T-helper 2 cell treated with Interferon-gamma antibody and Interleukin-4, amounts not matched to agents 5 μg/mL and 100 μg/mL, for 36 hours (primary cell): ENCODE results near the gene POMC.
"Not testable (repeated sequence)": the region's sequence is repeated elsewhere in the genome, so short reads cannot be mapped to it uniquely, and the experiment has no call there.

ENCODE experiments used
- DNase-seq: peaks from one replicate; pipeline ENCODE4 v3.0.0; 2021; ENCODE audit warnings: low spot score
- H3K27ac Mint-ChIP-seq: one replicate; pipeline ENCODE4 v1.8.0; 2021; ENCODE audit warnings: mild to moderate bottlenecking, mixed read lengths
- H3K27me3 Mint-ChIP-seq: one replicate; pipeline ENCODE4 v1.8.0; 2021; ENCODE audit warnings: low read depth, mixed read lengths
- H3K36me3 Mint-ChIP-seq: one replicate; pipeline ENCODE4 v1.8.0; 2021; ENCODE audit warnings: low read depth, mixed read lengths
- H3K4me1 Mint-ChIP-seq: one replicate; pipeline ENCODE4 v1.8.0; 2021; ENCODE audit warnings: low read depth, mixed read lengths
- H3K4me3 Mint-ChIP-seq: one replicate; pipeline ENCODE4 v1.8.0; 2022; ENCODE audit warnings: mild to moderate bottlenecking, moderate library complexity, mixed read lengths
- H3K9me3 Mint-ChIP-seq: one replicate; pipeline ENCODE4 v1.8.0; 2021; ENCODE audit warnings: mixed read lengths

POMC gene

DNA sequence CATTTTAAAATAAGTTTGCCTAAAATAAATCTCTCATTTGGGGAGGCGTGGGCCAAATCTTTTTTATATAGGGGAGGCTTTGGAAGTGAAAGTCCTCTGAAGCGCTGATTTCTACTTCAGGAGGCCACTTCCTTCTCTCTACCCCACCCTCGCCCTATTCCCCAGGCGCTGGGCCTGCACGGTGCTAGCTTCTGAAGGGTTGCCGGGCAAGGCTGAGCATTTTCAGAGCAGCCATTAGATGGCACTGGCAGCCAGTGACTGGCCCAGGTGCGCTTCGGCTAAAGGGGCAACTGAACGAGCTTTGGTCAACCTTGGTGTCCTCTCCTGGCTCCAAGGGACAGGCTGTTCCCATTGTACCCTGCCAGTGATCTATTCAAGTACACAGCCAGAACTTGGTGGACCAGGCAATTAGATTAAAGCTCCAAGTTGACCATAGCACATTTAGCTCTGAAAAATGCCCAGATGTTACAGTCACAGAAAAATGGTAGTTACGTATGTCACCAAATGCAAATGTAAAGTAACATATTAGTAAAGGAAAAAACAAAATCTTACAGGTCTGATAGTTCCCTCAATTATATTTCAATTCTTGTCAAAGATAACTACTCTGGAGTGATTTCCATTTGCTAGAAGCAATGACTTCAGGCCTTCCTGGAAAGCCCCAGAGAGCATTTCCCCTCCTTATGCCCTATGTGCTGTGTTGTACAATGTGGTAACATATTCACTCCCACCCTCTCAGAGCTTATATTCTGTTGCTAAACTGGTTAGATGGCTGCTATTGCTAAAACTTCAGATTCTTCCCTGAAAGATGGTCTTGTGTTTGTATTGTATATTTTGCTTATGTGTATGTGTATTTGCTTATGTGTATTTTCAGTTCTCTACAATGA, 2.1 kb downstream of the POMC start:
- Mint-ChIP-seq H3K27me3 (peaks cover 69% of the 10 kb centered on the region), H3K27ac (no peak overlapping the region), H3K9me3 (no peaks in the 10 kb centered on the region), H3K4me1 (peaks cover 8% of the 10 kb centered on the region), H3K36me3 (peaks cover 4% of the 10 kb centered on the region), H3K4me3 (no peak overlapping the region)
- DNase-seq: peak; percentile 28

DNA sequence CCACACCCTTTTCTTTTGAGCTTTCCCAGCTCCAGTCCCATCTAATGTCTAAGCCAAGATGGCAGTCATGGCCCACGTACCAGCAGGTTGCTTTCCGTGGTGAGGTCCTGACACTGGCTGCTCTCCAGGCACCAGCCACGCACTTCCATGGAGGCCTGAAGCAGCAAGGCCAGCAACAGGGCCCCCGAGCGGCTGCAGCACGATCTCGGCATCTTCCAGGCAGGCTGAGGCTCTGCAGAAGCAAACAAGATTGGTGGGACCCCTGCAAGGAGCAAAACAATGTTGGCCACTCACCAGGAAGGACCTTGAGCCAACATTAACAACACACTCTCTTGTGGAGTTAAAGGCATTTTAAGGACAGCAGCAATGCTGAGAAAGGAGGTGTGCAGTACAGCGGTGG, 3.8 kb downstream of the POMC start:
- Mint-ChIP-seq H3K4me1 (peaks cover 14% of the 10 kb centered on the region), H3K36me3 (peaks cover 4% of the 10 kb centered on the region), H3K4me3 (no peak overlapping the region), H3K9me3 (no peaks in the 10 kb centered on the region), H3K27ac (no peak overlapping the region), H3K27me3 (peaks cover 54% of the 10 kb centered on the region)
- DNase-seq: no peak

DNA sequence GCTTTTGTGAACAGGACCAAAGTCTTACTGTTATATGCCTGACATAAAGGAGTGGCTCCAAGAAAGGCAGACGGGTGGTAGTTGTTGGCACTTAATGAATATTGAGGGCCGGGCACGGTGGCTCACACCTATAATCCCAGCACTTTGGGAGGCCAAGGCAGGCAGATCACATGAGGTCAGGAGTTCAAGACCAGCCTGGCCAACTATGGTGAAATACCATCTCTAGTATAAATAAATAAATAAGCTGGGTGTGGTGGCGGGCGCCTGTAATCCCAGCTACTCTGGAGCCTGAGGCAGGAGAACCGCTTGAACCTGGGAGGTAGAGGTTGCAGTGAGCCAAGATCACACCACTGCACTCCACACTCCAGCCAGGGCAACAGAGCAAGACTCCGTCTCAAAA, 6.3 kb downstream of the POMC start:
- Mint-ChIP-seq H3K4me3 (peak overlapping the region; percentile 46), H3K27me3 (peaks cover 33% of the 10 kb centered on the region), H3K27ac (peak overlapping the region; percentile 77), H3K4me1 (peaks cover 14% of the 10 kb centered on the region)
- not testable (repeated sequence) for H3K9me3 Mint-ChIP-seq, H3K36me3 Mint-ChIP-seq, DNase-seq

DNA sequence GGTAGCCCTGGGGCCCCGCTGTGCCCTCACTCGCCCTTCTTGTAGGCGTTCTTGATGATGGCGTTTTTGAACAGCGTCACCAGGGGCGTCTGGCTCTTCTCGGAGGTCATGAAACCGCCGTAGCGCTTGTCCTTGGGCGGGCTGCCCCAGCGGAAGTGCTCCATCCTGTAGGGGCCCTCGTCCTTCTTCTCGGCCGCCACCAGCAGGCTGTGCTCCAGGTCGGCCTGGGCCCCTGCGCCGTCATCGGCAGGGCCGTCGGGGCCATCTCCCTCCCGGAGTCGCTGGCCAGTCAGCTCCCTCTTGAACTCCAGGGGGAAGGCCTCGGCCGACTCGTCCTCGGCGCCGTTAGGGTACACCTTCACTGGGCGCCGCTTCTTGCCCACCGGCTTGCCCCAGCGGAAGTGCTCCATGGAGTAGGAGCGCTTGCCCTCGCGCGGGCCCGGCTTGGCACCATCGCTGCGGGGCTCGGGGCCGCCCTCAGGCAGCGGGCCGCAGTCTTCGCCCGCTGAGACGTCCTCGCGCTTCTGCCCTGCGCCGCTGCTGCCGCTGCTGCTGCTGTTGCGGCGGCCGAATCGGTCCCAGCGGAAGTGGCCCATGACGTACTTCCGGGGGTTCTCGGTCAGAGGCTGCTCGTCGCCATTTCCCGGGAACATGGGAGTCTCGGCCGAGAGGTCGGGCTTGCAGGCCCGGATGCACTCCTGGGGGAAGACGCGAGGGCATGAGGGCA, 7.2 kb downstream of the POMC start:
- Mint-ChIP-seq H3K36me3 (peaks cover 2% of the 10 kb centered on the region), H3K27me3 (peaks cover 26% of the 10 kb centered on the region), H3K9me3 (no peaks in the 10 kb centered on the region), H3K4me1 (peaks cover 10% of the 10 kb centered on the region), H3K27ac (peak overlapping the region; percentile 83), H3K4me3 (peak overlapping the region; percentile 72)
- DNase-seq: peak; percentile 69

DNA sequence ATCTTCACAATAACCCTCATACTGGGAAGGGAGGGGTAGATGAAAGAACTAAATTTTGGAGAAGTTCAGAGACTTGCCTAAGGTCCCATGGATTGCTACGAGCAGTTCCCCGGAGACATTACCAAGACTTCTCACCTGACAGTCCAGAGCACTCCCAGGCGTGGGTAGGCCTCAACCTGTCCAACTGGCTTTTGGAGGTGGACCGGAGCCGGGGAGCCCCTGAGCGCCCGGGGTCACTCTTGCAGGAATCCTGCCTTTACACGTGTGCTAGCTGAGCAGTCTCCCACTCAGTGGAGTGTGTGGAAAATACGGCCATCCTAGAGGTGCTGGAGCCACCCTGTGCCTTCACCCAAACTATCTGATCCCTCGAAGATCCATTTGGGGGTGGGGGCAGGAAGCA, 8.0 kb downstream of the POMC start:
- peaks cover 2% of the 10 kb centered on the region for H3K36me3 Mint-ChIP-seq
- peaks cover 24% of the 10 kb centered on the region for H3K27me3 Mint-ChIP-seq
- DNase-seq: no peak
- peaks cover 6% of the 10 kb centered on the region for H3K4me1 Mint-ChIP-seq
- H3K9me3 Mint-ChIP-seq: no peaks in the 10 kb centered on the region
- peak overlapping the region; percentile 45 for H3K27ac Mint-ChIP-seq
- H3K4me3 Mint-ChIP-seq: peak overlapping the region; percentile 72

DNA sequence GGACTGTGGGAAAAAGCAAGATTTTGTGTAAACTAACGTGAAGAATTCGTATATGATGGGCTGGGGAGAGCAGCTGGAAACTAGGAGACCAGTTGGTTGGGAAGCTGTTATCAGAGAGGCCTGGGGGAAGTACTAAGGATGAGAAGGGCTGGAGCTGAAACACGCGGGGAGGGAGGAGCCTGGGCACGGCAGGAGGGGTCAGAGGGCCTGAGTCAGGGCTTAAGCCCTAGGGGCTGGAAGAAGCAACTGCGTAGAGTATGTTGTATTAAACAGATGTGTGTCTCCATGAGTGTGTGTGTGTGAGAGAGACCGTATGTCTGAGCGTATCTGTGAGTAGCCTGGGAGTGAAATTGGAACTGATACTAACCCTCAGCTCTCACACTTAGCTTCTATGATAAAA, 8.4 kb downstream of the POMC start:
- Mint-ChIP-seq H3K36me3 (peaks cover 2% of the 10 kb centered on the region), H3K9me3 (no peaks in the 10 kb centered on the region), H3K4me3 (peak overlapping the region; percentile 72), H3K27me3 (peaks cover 19% of the 10 kb centered on the region), H3K4me1 (peaks cover 6% of the 10 kb centered on the region), H3K27ac (peak overlapping the region; percentile 45)
- DNase-seq: no peak

DNA sequence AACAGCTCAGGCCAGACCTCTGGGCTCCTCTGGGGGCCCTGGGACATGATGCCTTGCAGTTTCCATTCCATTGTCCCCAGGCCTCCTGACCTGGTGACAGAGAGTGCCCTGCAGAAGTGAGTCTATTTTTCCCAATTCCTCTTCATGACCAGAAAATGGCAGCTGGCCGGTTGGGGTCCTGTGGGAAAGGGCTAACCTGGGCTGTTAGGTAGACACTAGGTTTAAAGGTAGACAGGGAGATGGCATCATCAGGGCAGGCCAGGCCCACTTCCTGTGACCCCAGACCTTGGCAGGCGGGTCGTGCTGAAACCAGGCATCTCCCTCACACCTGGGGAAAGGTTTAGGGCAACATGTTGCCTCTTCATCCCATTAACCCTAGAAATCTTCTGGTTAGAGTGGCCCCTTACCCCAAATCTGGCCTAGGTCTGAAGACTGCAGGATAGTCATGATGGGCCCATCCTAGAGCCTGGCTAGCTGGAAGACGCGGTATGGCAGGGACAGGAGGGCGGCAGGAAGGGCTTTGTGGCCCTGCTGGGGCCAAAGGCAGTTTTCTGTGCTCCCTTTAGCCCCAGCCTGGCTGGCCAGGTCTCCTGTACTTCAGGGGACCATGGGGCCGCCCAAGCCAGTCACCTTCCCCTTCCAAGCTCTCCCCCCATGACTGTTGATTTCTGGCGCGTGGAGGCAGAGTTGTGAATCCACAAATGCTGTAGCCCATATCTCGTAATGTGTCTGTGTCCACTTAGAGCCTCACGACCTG, 10.1 kb downstream of the POMC start:
- Mint-ChIP-seq H3K4me3 (no peak overlapping the region), H3K4me1 (peaks cover 6% of the 10 kb centered on the region)

DNA sequence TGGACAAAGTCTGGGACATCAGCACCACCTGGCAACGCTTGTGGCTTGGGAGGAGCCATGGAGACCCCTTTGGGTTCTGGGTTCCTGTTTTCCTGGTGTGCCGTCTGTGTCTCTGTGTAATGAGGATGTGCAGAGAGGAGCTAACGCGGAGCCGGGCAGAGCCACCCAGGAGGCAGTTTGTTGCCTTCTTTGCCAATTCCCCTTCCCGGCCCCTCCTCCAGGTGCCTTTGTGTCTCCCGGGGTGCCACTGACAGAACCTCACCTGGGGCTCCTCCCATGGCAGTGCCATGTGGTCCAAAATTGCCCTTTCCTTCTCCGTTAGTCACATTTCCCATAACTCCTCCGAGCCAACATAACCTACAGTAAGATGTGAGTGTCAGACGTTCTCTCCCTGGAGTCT, 13.0 kb downstream of the POMC start:
- no peaks in the 10 kb centered on the region for H3K36me3 Mint-ChIP-seq
- H3K27me3 Mint-ChIP-seq: peaks cover 2% of the 10 kb centered on the region
- no peak overlapping the region for H3K4me3 Mint-ChIP-seq
- no peaks in the 10 kb centered on the region for H3K9me3 Mint-ChIP-seq
- no peak for DNase-seq
- no peak overlapping the region for H3K27ac Mint-ChIP-seq
- peaks cover 6% of the 10 kb centered on the region for H3K4me1 Mint-ChIP-seq

More for the DNA sequence above, 10.1 kb downstream of the POMC start:
- no peaks in the 10 kb centered on the region for H3K9me3 Mint-ChIP-seq
- peaks cover 8% of the 10 kb centered on the region for H3K27me3 Mint-ChIP-seq
- H3K36me3 Mint-ChIP-seq: peaks cover 2% of the 10 kb centered on the region
- no peak for DNase-seq
- H3K27ac Mint-ChIP-seq: no peak overlapping the region

DNA sequence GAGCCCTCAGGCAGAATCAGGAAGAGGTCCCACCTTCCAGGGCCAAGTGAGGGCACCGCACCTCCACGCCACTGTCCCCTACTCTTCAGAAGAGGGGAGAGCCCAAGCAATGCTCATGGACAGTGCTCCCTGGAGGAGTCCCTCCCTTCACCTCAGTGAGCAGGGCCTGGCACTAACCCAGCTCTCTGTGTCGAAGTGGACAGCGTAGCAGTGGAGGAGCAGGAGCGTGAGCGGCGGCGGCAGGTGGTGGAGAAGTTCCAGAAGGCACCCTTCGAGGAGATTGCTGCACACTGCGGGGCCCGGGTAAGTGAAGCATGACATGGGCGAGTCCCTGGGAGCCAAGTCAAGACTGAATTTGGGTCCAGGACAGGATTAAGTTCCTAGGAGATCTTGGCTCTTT, 16.7 kb downstream of the POMC start:
- Mint-ChIP-seq H3K4me3 (no peak overlapping the region), H3K9me3 (no peaks in the 10 kb centered on the region), H3K27ac (no peak overlapping the region), H3K27me3 (peaks cover 4% of the 10 kb centered on the region), H3K36me3 (no peaks in the 10 kb centered on the region), H3K4me1 (no peaks in the 10 kb centered on the region)
- DNase-seq: no peak

DNA sequence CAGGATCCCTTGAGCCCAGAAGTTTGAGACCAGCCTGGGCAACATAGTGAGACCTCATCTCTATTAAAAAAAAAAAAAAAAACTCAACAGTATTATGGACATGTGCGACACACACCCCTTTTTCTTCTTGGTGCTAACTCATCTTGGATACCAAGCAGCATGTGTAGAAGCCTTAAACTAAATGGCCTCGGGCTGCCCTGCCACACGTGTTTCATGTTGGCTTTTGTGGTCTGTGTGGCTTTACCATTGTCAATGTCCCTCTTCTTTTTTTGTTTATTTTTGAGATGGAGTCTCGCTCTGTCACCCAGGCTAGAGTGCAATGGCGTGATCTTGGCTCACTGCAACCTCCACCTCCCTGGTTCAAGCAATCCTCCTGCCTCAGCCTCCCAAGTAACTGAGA, 17.4 kb downstream of the POMC start:
- not testable (repeated sequence) for H3K27ac Mint-ChIP-seq, H3K27me3 Mint-ChIP-seq, H3K36me3 Mint-ChIP-seq, DNase-seq, H3K4me1 Mint-ChIP-seq, H3K4me3 Mint-ChIP-seq, H3K9me3 Mint-ChIP-seq

DNA sequence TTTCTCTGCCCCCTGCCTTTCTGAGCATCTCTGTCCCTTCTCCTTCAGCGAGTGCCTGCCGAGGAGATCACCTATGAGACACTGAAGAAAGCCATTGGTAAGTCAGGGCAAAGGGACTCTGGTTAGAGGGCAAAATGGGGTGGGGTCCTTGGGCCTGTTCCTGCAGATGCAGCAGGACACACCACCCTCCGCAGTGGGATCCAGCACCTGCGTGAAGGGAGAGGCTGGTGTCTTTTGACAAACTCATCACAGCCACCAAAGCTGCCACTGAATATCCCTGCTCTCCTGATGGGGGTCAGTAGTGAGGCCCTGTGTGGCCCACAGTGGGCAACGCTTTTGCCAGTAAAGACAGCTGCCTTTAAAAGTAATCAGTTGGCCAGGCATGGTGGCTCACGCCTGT, 18.7 kb downstream of the POMC start:
- DNase-seq: no peak
- no peak overlapping the region for H3K27ac Mint-ChIP-seq
- H3K4me1 Mint-ChIP-seq: peaks cover 4% of the 10 kb centered on the region
- H3K9me3 Mint-ChIP-seq: no peaks in the 10 kb centered on the region
- peaks cover 2% of the 10 kb centered on the region for H3K27me3 Mint-ChIP-seq
- H3K36me3 Mint-ChIP-seq: no peaks in the 10 kb centered on the region
- no peak overlapping the region for H3K4me3 Mint-ChIP-seq

DNA sequence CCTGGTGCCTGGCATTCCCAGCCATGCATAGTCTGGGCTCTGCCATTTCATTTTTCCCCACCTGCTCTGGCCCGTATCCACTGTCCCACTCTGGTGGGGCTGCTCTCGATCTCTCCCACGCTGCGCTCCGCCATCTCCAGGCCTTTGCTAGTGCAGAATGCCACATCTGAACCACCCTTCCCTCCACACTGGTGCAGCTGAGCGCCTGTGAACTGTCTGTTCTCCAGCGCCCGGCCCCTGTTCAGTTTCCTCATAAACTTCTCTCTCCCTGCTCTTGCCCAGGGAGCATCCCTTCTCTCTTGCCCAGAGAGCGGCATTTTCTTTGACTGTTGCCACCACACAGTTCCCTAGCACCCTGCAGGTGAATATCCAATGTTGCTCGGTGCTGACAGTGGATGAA, 21.5 kb downstream of the POMC start:
- Mint-ChIP-seq H3K36me3 (no peaks in the 10 kb centered on the region), H3K9me3 (no peaks in the 10 kb centered on the region), H3K4me3 (no peak overlapping the region), H3K27ac (no peak overlapping the region), H3K27me3 (peaks cover 2% of the 10 kb centered on the region), H3K4me1 (peaks cover 4% of the 10 kb centered on the region)
- no peak for DNase-seq

DNA sequence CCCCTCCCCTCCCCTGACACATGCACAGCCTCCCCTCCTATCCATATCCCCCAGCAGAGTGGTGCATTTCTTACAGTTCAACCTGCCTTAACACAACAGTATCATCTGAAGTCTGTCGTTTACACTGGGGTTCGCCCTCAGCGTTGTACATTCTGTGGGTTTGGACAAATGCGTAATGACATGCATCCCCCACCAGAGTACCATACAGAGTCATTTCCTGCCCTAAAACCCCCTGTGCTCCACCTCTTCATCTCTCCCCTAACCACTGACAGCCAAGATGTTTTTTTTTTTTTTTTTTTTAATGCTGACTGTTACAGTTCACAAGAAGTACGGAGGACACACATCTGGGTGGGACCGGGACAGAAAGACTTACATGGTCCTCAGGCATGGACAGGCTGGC, 22.6 kb downstream of the POMC start:
- H3K27ac Mint-ChIP-seq: no peak overlapping the region
- H3K4me3 Mint-ChIP-seq: no peak overlapping the region

DNA sequence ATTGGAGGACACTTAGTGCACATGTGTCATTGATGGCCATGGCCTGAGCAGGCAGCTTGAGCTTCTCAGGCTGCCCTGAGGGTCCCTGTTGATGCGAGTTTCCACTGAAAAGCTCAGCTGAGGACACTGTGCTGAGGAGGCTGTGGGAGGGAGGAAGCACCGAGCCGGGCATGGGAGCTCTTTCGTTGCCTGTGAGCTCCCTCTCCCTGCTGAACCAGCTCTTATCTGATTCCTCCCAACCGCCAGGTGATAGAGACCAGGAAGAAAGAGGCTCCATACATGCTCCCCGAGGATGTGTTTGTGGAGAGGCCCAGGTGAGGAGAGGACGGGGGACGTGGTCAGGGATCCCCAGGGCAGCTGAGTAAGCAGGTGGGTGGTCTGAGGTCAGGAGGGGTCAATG, 27.3 kb downstream of the POMC start:
- Mint-ChIP-seq H3K9me3 (no peaks in the 10 kb centered on the region), H3K4me1 (peaks cover 4% of the 10 kb centered on the region), H3K4me3 (no peak overlapping the region), H3K27ac (no peak overlapping the region), H3K36me3 (no peaks in the 10 kb centered on the region), H3K27me3 (peaks cover 7% of the 10 kb centered on the region)
- no peak for DNase-seq

More for the DNA sequence above, 22.6 kb downstream of the POMC start:
- DNase-seq: no peak
- Mint-ChIP-seq H3K4me1 (peaks cover 4% of the 10 kb centered on the region), H3K36me3 (no peaks in the 10 kb centered on the region), H3K27me3 (peaks cover 2% of the 10 kb centered on the region), H3K9me3 (no peaks in the 10 kb centered on the region)
